CD4-positive, alpha-beta T cell treated with Interleukin-4 for 1 hour (primary cell): Measurements from ENCODE around the gene SMIM26.

Source experiments
- DNase-seq, 2 donors: peaks; one replicate each; pipeline ENCODE4 v3.0.0-alpha.2; 2020 to 2022

The SMIM26 gene

GRCh38 chr20:18587665-18588573 is 20.7 kb downstream of the SMIM26 start, which contains the start of gene DTD1:
Gene DTD1 (plus strand): TSS chr20:18588054. CDS start chr20:18588073, 19 bp downstream.
- DNase-seq, result peak; percentile 86 to 89

- no peak for DNase-seq
Measured at GRCh38 chr20:18588574-18588933, 21.3 kb downstream of the SMIM26 start.

DNA sequence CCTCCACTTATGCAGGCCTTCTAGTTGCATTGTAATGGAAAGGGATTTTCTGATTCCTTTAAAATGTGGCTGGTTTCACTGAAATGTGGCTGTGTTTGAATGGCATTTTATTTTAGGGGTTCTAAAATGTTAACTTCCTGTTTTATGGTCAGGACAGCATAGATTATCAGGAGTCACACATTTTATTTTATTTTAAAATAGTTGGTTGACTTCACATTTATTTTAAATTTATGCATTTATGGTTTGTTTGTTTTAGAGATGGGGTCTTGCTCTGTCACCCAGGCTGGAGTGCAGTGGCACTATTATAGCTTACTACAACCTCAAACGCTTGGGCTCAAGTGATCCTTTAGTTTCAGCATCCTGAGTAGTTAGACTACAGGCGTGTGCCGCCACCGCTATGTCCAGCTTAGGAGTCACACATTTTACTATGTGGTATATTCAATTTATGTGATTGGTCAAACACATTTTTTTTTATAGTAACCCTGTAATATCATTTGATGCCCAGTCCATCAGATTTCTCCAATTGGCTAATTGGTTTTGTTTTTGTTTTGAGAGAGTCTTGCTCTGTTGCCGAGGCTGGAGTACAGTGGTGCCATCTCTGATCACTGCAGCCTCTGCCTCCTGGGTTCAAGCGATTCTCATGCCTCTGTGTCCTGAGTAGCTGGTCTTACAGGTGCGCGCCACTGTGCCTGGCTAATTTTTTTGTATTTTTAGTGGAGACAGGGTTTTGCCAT is 22.9 kb downstream of the SMIM26 start:
- peak in 1 of 2 donors; percentile 9 for DNase-seq

DNA sequence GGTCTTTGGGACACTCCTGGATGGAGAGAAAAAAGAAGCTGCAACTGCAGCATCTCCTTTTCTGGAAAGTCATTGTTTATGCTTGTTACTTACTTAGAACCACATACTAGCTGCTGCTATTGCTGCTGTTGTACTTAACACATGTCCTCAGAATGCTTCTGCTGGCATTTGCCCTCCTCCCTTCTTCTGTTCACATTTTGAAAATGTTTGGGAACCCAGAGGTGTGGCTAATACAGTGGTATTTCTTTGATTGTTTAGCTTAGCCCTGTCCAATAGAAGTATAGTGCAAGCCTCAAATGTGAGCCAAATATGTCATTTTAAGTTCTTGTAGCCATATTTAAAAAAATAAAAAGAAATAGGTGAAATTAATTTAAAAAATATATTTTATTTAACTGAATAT is 29.0 kb downstream of the SMIM26 start:
- DNase-seq, result no peak

DNA sequence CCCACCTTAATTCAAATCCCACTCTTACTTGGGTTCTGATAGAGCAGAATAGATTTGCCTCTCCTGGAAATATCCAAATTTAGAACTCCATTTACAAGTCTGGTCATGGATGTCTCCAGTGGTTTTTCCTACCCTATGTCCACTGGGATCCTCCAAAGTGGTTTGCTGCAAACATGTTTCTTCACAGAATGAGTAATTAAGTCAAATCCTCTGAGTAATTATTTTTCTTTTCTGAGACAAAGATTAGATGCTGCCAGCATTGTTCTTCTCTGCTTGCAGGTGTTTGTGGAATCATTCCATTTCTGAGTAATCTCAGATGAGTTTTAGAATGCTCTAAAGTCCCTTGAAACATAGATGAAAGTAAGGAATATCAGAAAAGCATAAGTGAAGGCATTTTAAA is 42.5 kb downstream of the SMIM26 start:
- no peak for DNase-seq

GRCh38 chr20:18611492-18611891 is 44.3 kb downstream of the SMIM26 start:
- DNase-seq, result no peak

GRCh38 chr20:18613553-18613952 is 46.3 kb downstream of the SMIM26 start:
- no peak for DNase-seq

DNA sequence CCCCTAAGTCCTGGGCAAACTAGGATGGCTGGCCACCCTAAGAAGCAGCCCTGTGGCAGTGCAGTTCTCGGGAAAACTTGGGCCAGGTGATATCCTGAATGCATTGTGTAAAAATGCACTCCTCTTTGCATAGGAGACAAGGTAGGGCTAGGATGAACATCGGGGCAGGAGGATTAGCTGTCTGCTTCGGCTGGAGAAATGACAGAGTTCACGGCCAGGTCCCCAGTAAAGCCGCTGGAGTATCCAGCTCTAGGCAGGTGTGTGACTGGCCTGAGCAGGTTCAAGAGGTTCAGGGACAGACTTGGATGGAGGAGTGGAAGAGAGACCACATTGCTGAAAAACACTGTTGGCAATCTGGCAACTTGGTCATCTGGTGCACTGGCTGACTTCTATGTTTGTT is 47.0 kb downstream of the SMIM26 start:
- no peak for DNase-seq

DNA sequence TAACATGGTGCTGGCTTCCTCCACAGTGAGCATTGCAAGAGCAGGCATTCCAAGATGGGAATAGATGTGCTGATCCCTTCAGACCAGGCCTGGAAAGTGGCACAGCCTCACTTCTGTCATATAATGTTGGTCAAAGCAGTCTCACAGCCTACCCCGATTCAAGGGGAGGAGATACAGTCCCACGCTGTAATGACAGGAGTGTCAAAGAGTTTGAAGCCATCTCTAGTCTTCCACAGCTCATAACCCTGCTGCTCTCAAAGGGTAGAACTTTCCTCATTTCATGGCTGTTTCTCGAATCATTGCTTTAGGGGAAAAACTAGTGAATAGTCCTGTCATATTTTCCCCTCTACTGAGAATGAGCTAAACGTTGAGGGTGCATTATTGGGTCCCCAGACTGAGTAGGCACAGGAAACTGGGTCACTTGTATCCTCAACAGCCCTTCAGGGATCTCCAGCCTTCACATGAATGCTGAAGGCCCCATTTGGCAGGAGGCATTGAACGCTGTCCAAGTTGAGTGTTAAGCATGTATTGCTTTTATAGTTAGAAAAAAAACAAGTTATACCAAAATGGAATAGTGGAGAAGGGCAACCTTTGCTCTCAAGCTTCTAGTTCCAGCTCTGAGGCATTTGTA is 47.9 kb downstream of the SMIM26 start:
- DNase-seq, result no peak
